Measurements from ENCODE around the gene NXNL1. TPM values are rescaled to one million over a fixed set of nuclear protein-coding genes. Genes with fewer than 3 reads are reported as not detected.

The NXNL1 gene
- total RNA-seq, 1 donor from 2014 or later, result not detected

DNA sequence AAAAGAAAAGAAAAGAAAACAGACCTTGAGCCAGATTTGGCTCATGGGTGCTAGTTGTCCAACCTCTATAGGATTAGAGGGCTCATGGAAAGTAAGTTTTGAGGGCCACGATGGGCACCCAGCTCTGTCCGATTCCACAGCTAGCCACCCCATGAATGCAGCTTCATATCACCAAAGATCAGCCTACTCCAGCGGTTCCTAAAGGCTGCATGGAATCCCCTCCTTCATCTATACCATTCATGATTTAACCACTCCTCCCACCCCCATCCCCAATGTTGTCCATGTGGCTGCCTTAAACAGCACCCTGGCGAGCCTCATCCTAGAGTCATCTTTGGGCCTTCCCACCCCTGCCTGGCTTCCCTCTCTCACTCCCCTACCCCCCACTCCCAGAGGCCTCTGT is 38.8 kb downstream of the NXNL1 start:
- Histone ChIP-seq H3K27me3 (ENCODE audit: control insufficient read depth, insufficient read depth, low read length) (no peaks in the 10 kb centered on the region), H3K36me3 (ENCODE audit: control insufficient read depth, insufficient read depth, low read length) (no peaks in the 10 kb centered on the region), H3K4me3 (ENCODE audit: low read depth, low read length) (no peak overlapping the region)
- no peak for DNase-seq (ENCODE audit: low read depth)
- TF ChIP-seq, protein P1, sequence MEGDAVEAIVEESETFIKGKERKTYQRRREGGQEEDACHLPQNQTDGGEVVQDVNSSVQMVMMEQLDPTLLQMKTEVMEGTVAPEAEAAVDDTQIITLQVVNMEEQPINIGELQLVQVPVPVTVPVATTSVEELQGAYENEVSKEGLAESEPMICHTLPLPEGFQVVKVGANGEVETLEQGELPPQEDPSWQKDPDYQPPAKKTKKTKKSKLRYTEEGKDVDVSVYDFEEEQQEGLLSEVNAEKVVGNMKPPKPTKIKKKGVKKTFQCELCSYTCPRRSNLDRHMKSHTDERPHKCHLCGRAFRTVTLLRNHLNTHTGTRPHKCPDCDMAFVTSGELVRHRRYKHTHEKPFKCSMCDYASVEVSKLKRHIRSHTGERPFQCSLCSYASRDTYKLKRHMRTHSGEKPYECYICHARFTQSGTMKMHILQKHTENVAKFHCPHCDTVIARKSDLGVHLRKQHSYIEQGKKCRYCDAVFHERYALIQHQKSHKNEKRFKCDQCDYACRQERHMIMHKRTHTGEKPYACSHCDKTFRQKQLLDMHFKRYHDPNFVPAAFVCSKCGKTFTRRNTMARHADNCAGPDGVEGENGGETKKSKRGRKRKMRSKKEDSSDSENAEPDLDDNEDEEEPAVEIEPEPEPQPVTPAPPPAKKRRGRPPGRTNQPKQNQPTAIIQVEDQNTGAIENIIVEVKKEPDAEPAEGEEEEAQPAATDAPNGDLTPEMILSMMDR (IDR thresholded peaks at IDR 0.05; ENCODE audit: insufficient read depth, low read length, poor library complexity, severe bottlenecking), result no peak

DNA sequence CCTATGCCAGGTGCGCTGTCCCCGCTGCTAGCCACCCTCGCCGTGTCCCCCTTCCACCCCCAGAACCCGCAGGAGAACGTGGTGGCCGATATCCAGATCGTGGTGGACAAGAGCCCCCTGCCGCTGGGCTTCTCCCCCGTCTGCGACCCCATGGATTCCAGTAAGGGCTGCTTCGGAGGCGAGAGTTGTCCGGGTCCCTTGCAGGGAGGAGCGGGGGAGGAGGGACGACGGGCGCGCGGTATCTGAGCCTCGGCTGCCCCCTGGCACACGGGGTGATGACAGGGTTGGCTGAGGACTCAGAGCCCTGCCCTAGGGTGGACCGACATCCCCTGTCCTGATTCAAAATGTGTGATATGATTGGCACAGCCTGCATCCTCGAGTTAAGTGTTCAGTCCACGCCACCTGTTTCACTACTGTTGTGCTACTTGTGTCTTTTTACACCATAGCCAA is 40.2 kb downstream of the NXNL1 start:
- TF ChIP-seq, protein P1 (IDR thresholded peaks at IDR 0.05; ENCODE audit: insufficient read depth, low read length, poor library complexity, severe bottlenecking), result no peak
- DNase-seq (ENCODE audit: low read depth), result no peak
- Histone ChIP-seq H3K27me3 (ENCODE audit: control insufficient read depth, insufficient read depth, low read length) (no peaks in the 10 kb centered on the region), H3K4me3 (ENCODE audit: low read depth, low read length) (peak overlapping the region; percentile 63), H3K36me3 (ENCODE audit: control insufficient read depth, insufficient read depth, low read length) (no peaks in the 10 kb centered on the region)

DNA sequence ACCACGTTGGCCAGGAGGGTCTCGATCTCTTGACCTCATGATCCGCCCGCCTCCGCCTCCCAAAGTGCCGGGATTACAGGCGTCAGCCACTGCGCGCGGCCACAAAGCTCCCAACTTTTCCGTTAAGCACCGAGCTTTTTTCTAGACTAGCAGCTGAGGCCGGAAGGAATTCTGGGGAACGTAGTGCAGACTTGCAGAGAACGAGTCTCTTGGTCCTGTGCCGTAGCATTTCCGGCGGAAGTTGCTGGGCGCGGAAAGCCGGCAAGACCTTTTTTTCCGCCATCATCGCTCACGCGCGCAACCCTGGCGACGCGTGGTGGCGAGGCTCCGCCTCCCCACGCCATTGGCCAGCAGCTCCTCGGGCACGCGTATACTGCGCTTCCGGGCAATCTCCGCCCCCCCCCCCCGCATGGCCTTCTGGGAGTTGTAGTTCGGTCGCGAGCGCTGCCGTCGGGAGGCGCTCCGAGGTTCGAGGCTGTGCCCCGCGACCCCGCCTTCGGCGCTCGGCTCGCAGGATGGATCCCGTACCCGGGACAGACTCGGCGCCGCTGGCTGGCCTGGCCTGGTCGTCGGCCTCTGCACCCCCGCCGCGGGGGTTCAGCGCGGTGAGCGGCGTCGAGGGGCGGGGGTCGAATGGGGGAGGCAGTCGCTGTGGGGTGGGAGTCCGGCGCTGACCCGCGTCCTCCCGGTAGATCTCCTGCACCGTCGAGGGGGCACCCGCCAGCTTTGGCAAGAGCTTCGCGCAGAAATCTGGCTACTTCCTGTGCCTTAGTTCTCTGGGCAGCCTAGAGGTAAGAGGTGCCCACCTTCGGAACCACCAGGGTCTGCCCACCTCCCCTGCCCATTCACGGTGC is 40.9 kb downstream of the NXNL1 start, which contains the start of gene MVB12A:
Gene MVB12A, plus strand, starts transcription at position 427 of the 854 bp plus-strand sequence. Its CDS starts 89 bp downstream, at position 516.
- peak; percentile 98 for DNase-seq (ENCODE audit: low read depth)
- TF ChIP-seq, protein P1 (IDR thresholded peaks at IDR 0.05; ENCODE audit: insufficient read depth, low read length, poor library complexity, severe bottlenecking), result no peak
- Histone ChIP-seq H3K27me3 (ENCODE audit: control insufficient read depth, insufficient read depth, low read length) (no peaks in the 10 kb centered on the region), H3K36me3 (ENCODE audit: control insufficient read depth, insufficient read depth, low read length) (no peaks in the 10 kb centered on the region), H3K4me3 (ENCODE audit: low read depth, low read length) (peak within 1 kb of the TSS; percentile 63)

DNA sequence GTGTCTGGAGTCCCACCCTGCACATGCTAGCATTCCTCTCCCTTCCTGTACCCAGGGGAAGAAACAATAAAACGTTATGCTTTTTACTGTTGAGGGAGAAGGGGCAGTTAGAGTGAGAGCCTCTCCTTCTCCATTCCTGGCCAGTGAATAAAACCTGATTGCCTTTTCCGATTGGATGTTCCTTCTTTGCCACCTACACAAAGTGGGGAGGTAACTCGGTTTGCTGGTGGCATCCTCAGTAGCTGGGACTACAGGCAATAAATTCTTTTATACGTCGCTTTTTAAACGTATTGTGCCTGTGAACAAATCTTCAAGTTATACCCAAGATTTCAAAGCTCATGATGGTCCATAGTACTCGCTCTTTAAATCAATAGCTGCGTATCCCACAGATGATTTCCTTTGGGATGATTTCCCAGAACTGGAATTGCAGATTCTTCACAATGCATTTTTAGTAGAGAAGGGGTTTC is 41.5 kb downstream of the NXNL1 start:
- Histone ChIP-seq H3K27me3 (ENCODE audit: control insufficient read depth, insufficient read depth, low read length) (no peaks in the 10 kb centered on the region), H3K4me3 (ENCODE audit: low read depth, low read length) (peak overlapping the region; percentile 63), H3K36me3 (ENCODE audit: control insufficient read depth, insufficient read depth, low read length) (no peaks in the 10 kb centered on the region)
- TF ChIP-seq, protein P1 (IDR thresholded peaks at IDR 0.05; ENCODE audit: insufficient read depth, low read length, poor library complexity, severe bottlenecking), result no peak
- DNase-seq (ENCODE audit: low read depth), result no peak

DNA sequence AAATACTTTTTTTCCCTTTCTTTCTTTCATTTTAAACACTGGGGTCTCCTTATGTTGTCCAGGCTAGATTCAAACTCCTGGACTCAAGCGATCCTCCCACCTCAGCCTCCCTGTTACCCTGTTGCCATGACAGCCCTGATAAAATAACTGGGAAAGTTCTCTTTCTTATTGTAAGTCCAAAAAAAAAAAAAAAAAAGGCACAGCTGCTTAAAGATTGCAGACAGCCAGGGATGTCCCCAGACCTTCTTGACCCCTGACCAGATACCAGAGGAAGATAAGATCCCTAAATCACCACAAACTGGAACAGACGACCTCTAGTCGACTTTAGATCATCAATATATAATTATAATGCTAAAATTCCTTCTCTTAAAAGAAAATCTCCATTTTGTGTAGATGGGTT is 42.0 kb downstream of the NXNL1 start:
- DNase-seq (ENCODE audit: low read depth), result no peak
- Histone ChIP-seq H3K27me3 (ENCODE audit: control insufficient read depth, insufficient read depth, low read length) (no peaks in the 10 kb centered on the region), H3K4me3 (ENCODE audit: low read depth, low read length) (no peak overlapping the region), H3K36me3 (ENCODE audit: control insufficient read depth, insufficient read depth, low read length) (no peaks in the 10 kb centered on the region)
- TF ChIP-seq, protein P1 (IDR thresholded peaks at IDR 0.05; ENCODE audit: insufficient read depth, low read length, poor library complexity, severe bottlenecking), result no peak

Measured in kidney epithelial cell (primary cell).